NT2/D1 (cell line): Measurements from ENCODE around the gene CD40LG.

Experiments
- YY1 ChIP-seq: IDR thresholded peaks from 2 replicates; pipeline ENCODE4 v1.6.1; 2011; ENCODE audit not compliant: insufficient read length, insufficient read depth
- ZNF274 ChIP-seq: IDR thresholded peaks from 2 replicates; pipeline ENCODE4 v1.6.1; 2011; ENCODE audit warnings: mild to moderate bottlenecking, low read depth, low read length

- TF ChIP-seq YY1 (no peak), ZNF274 (no peak)
Observed at GRCh38 chrX:136608295-136608933, 39.5 kb upstream of the CD40LG start.
